Panc1 (cell line): ENCODE results near the gene ITGA8.

Experiments used
- CTCF ChIP-seq: fragments of 450-650 bp; IDR thresholded peaks from 2 replicates; pipeline ENCODE4 v1.5.1; 2017; ENCODE audit warnings: mild to moderate bottlenecking
- POLR2AphosphoS5 ChIP-seq: IDR thresholded peaks from 2 replicates; pipeline ENCODE4 v1.6.1; 2012; ENCODE audit warnings: mild to moderate bottlenecking, low read depth, low read length, moderate library complexity
- REST ChIP-seq, 2 experiments: IDR thresholded peaks; 2 replicates each; pipeline ENCODE4 v1.6.1; 2011 to 2012; ENCODE audit warnings: low read depth in 2 of 2, control low read depth in 1 of 2, low read length in 1 of 2, mild to moderate bottlenecking in 1 of 2, moderate library complexity in 1 of 2; ENCODE audit not compliant: insufficient read depth in 1 of 2

GRCh38 chr10:15703151-15703880 lies 16.4 kb downstream of the ITGA8 start:
- no peak for TF ChIP-seq CTCF
- TF ChIP-seq POLR2AphosphoS5: no peak
- TF ChIP-seq REST (IDR thresholded peaks at IDR 0.05; ENCODE audit: insufficient read depth in 1 of 2, low read depth in 2 of 2, low read length in 1 of 2): no peak
